ENCODE results near the gene TRMT10C.
"Not testable (repeated sequence)": the region's sequence is repeated elsewhere in the genome, so short reads cannot be mapped to it uniquely, and the experiment has no call there.

TRMT10C gene

DNA sequence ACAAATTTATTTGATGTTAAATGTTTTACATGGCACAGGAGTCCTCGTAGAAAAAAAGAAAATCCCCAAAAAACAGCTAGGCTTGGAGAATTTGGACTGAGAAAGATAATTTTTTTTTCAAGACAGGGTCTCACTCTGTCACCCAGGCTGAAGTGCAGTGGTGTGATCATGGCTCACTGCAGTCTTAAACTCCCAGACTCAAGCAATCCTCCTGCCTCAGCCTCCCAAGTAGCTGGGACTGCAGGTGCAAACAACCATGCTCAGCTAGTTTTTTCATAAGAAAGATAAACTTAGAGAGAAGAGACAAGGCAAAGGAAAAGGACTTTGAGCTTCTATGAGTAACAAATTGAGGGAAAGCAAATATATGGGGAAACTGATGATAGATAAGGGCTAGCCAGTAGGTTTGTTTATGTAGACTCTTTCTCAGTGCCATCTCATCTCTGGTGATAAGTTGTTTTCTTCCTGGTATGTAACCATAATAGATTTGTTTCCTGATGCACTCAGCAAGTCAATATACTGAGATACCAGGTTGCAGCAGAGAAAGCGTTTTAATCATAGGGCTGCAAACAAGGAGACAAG is 13.1 kb upstream of the TRMT10C start:
- no peak for DNase-seq (ENCODE audit: low read depth in 3 of 3, low spot score in 1 of 3)

DNA sequence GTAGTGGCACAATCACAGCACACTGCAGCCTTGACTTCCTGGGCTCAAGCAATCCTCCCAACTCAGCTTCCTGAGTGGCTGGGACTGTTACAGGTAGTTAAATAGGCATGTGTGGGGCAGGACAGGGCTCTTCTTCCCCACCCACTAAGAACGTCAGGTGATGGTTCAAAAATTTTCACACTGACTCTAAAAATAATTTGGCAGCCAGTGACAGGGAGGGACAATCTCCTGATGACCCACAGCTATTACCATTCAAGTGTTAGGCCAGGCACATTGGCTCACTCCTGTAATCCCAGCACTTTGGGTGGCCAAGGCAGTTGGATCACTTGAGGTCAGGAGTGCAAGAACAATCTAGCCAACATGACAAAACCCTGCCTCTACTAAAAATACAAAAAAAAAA is 12.2 kb upstream of the TRMT10C start:
- no peak for DNase-seq (ENCODE audit: low read depth in 3 of 3, low spot score in 1 of 3)

DNA sequence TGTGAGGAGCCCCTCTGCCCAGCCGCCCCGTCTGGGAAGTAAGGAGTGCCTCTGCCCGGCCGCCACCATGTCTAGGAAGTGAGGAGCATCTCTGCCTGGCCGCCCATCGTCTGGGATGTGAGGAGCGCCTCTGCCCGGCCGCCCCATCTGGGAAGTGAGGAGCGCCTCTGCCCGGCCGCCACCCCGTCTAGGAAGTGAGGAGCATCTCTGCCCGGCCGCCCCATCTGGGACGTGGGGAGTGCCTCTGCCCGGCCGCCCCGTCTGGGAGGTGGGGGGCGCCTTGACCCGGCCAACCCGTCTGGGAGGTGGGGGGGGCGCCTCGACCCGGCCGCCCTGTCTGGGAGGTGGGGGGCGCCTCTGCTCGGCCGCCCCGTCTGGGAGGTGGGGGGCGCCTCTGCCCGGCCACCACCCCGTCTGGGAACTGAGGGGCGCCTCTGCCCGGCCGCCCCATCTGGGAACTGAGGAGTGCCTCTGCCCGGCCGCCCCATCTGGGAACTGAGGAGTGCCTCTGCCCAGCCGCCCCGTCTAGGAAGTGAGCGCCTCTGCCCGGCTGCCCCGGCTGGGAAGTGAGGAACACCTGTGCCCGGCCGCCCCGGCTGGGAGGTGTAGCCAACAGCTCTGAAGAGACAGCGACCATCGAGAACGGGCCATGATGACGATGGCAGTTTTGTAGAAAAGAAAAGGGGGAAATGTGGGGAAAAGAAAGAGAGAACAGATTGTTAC is 10.1 kb upstream of the TRMT10C start:
- DNase-seq (ENCODE audit: low read depth in 3 of 3, low spot score in 1 of 3), result not testable (repeated sequence)

DNA sequence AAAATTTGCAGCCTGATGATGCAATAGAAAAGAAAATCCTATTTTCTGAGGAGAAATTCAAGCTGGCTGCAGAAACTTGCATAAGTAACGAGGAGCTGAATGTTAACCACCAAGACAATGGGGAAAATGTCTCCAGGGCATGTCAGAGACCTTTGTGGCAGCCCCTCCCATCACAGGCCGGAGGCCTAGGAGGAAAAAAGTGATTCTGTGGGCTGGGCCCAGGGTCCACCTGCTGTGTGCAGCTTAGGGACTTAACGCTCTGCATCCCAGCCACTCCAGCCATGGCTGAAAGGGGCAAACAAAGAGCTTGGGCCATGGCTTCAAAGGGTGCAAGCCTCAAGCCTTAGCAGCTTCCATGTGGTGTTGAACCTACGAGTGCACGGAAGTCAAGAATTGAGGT is 8.3 kb upstream of the TRMT10C start:
- not testable (repeated sequence) for DNase-seq (ENCODE audit: low read depth in 3 of 3, low spot score in 1 of 3)

DNA sequence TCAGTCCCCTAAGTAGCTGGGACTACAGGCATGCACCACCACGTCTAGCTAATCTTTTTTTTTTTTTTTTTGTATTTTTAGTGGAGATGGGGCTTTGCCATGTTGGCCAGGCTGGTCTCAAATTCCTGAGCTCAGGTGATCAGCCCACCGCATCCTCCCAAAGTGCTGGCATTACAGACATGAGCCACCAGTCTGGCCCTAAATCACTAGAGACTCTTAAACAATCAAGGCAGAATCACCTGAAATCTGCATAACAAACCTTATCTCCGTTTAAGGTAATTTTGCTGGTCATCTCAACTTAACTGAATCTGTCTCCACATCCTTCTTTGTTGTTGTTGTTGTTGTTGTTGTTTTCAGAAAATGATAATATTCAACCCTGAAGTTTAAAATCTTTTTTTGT is 5.6 kb upstream of the TRMT10C start:
- DNase-seq (ENCODE audit: low read depth in 3 of 3, low spot score in 1 of 3), result no peak

DNA sequence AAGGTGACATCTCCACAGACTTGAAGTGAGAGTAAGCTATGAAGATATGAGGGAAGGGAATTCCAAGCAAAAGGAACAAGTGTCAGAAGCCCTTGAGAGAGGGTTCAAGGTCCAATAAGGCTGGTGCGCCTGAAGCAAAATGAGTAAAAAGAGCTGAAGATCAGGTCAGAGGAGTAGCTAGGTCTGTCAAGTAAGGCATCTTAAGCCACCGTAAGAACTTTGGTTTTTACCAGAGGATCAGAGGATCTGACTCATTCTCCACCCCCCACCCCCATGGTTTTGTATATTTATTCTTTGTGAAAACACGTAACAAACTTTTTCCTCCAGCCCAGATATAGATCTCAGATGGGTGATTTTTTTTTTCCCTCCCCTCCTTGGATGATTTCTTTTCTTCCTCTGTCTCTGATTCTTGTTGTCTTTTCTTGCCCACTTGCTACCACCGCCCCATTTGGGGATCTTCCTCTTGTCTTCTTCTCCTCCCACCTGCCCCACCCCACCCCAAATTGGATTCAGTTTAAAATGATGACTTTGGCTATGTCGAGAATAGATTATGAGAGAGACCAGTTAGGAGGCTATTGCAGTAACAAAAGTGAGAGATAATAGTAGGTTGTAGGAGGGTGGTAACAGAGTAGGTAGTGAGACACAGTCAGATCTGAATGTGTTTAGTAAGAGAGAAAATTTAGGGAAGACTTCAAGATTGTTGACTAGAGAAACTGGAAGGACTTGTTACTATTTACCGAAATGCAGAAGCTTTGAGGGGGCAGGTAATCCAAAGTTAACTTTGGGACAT is 6.1 kb downstream of the TRMT10C start:
- DNase-seq (ENCODE audit: low read depth in 3 of 3, low spot score in 1 of 3), result no peak

DNA sequence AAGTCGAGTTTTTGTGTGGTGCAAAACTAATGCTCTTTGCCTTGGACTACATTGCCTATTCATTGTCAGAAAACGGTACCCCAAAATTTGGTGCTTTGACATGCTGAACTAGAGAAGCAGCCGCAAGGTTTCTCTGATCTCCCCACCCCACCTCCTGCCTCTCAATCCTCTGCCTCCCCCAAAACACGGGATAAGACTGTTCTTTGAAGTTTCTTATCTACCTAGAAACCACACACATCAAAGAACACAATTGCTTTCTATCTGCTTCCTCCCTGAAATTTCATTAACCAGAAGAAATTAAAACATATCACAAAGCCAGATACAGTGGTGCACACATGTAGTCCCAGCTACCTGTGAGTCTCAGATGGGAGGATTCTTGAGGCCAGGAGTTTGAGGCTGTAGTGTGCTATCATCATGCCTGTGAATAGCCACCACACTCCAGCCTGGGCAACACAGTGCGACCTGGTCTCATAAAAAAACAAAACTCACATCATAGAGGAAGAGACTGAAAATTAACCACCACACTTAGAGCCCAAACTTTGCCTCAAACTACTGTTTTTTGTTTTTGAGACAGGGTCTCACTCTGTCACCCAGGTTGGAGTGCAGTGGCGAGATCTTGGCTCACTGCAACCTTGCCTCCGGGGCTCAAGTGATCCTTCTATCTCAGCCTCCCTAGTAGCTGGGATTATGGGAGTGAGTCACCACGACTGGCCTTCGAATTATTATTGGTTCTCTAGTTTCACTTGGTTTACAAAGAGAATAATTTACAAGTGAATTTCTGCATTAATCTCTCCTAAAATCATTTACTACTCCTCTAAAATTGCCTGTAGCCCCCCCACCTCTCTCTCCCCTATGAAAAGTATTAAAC is 9.6 kb downstream of the TRMT10C start:
- DNase-seq (ENCODE audit: low read depth in 3 of 3, low spot score in 1 of 3), result no peak

DNA sequence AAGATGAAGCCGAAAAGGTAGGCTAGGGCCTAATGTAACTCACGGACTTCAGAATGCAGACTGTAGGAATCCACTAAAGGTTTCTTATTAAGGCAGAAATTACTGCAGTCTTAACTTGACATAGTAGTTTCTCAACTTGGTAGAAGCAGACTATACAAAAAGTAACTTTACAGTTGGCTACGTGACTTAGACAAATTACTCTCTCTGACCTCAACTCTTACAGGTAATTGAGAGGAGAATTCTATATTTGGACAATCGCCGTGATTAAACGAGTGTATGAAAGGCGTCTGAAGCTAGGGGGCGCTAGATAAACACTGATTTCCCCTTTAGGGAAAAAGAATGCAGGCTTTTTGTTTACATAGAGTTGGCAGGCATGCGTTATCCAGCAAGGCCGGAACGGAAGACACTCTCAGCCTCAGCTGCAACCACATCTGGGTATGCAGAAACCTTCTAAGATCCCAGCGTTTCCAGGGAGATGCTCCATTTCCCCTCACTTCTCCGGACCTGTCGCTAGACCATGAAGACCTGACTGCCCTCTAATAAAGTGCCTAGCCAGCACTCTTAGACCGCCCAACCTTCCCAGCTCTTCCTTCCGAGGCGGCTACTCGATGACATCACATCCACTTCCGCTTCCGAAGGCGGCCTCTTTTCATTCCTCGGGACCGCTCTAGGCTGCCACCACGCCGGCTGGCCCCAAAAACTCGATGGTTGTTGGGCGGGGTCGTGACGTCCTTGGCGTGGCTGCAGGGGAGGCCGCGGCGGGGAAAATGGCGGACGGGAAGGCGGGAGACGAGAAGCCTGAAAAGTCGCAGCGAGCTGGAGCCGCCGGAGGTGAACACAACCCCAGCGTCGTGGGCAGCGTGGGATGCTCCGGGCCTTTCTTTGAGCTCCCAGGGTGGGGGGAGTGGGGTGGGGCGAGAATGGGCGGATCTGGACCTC is 12.1 kb downstream of the TRMT10C start, which contains the start of gene PCNP:
TSS of gene PCNP (plus strand) at position 732 of the 939 bp plus-strand sequence. CDS start at position 768, 36 bp downstream.
- peak; percentile 95 to 98 (median 96) for DNase-seq (ENCODE audit: low read depth in 3 of 3, low spot score in 1 of 3)

DNA sequence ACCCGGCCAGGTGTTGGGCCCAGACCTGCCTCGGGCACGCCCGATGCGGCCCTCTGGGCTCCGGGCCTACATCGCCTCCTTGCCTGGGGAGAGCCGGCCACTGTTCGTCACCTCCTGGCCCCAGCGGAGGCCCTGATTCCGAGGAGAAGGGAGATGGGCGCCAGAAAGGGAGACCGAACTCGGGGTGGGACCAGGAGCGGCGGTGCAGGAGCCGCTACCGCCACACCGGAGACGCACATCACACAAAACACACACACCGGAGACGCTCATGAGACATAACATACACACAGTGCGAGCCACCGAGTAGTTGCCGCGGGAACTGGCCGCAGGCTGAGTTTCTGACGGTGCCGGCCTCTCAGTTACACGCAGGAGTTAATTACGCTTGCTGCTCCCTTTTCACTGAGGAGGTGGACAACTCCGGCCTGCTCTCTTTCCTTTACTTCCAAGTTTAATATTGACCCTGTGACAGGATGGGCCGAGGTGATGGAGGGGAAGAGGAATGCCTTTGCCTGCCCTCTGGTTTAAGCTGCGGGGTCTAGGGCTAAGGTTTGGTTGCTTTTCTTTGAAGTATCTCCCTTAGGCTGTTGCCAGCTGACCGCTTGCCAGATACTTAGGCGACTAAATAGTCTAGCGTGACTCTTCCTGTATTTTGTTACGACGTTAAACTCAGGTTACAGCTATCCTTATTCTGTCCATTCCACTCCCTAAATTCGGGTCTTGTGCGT is 12.9 kb downstream of the TRMT10C start:
- DNase-seq (ENCODE audit: low read depth in 3 of 3, low spot score in 1 of 3), result peak in 1 of 3 donors; percentile 30

DNA sequence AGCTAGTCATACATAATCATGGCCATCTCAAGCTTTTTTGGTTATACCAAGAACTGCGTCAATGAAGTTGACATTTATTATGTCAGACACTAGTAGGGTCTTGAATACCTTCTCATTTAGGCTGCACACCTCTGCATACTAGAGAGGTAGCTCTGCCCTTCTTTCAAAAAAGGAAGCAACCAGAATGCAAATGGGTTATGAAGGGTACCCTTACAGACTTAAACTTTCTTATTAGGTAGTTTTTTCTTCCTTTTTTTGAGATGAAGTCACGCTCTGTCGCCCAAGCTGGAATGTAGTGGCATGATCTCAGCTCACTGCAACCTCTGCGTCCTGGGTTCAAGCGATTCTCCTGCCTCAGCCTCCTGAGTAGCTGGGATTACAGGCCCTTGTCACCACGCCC is 15.6 kb downstream of the TRMT10C start:
- no peak for DNase-seq (ENCODE audit: low read depth in 3 of 3, low spot score in 1 of 3)

DNA sequence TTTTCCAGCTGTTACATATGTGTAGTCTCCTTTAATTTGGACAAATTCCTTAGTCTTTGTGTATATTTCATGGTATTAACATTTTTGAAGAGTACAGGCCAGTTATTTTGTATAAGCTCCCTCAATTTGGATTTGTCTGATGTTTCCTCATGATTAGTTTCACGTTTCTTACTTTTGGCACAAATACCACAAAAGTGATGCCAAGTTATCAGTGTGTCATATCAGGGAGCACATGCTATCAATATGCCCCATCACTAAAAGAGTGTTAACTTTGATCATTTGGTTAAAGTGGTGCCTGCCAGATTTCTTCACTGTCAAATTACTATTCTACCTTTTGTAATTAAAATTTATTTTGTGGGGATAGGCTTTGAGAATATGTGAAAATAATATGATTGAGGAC is 26.9 kb downstream of the TRMT10C start:
- no peak for DNase-seq (ENCODE audit: low read depth in 3 of 3, low spot score in 1 of 3)

DNA sequence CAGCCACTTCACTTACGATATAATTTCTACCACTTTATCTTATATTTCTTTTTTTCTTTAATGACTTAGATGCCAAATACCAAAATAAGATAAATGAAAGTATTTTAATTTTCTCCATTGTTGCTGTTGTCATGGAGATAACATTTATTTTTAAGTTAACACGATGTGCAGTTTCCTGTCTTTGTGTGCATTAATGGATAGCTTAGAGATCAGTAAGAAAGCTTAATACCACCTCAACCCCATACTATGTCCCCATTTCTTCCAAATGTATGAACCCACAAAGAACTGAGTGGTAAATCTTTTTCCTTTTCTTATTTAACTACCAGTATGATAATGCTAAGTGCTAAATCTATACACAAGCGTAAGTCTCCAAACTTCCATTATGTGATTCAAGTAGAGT is 29.4 kb downstream of the TRMT10C start:
- no peak for DNase-seq (ENCODE audit: low read depth in 3 of 3, low spot score in 1 of 3)

DNA sequence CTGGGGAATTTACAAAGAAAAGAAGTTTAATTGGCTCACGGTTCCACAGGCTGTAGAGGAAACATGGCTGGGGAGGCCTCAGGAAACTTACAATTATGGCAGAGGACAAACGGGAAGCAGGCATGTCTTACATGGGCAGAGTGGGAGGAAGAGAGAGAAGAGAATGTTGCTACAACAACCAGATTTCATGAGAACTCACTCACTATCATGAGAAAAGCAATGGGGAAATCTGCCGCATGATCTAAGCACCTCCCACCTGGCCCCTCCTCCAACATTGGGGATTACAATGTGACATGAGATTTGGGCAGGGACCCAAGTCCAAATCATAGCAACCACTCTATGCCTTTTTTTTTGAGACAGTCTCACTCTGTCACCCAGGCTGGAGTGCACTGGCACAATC is 41.1 kb downstream of the TRMT10C start:
- DNase-seq (ENCODE audit: low read depth in 3 of 3, low spot score in 1 of 3), result no peak

DNA sequence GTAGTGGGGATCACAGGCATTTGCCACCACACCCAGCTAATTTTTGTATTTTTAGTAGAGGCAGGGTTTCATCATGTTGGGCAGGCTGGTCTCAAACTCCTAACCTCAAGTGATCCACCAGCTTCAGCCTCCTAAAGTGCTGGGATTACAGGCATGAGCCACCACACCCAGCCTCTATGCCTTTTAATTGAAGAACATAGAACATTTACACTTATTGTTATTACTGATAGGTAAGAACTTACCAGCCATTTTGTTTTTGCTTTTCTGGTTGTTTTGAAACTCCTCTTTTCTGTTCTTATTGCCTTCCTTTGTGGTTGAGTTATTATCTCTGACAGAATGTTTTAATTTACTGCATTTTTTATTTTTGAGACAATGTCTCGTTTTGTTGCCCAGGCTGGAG is 41.5 kb downstream of the TRMT10C start:
- no peak for DNase-seq (ENCODE audit: low read depth in 3 of 3, low spot score in 1 of 3)

DNA sequence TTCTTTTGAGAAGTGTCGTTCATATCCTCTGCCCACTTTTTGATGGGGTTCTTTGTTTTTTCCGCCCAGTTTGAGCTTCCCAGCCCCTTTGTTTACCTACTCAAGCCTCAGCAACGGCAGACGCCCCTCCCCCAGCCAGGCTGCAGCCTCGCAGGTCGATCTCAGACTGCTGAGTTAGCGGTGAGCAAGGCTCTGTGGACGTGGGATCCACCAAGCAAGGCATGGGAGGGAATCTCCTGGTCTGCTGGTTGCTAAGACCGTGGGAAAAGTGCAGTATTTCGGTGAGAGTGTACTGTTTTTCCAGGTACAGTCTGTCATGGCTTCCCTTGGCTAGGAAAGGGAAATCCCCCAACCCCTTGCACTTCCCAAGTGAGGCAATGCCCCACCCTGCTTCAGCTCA is 43.7 kb downstream of the TRMT10C start:
- not testable (repeated sequence) for DNase-seq (ENCODE audit: low read depth in 3 of 3, low spot score in 1 of 3)

DNA sequence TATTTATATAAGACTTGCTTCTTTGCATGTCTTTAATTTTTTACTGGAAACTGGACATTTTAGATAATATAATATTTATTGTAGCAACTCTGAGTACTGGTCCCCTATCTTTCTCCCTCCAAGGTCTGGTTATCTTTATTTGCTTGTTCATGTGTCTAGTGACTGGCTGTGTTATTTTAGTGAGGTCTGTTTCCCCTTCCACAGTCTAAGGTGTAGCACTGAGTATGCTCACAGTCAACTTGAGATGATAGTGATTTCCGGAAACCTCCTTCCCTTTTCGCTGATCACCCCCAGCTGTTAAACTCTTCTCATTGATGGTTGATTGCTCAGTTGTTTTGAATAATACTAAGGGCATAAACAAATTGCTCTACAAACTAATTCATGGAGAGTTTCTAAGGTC is 49.4 kb downstream of the TRMT10C start:
- no peak for DNase-seq (ENCODE audit: low read depth in 3 of 3, low spot score in 1 of 3)

DNA sequence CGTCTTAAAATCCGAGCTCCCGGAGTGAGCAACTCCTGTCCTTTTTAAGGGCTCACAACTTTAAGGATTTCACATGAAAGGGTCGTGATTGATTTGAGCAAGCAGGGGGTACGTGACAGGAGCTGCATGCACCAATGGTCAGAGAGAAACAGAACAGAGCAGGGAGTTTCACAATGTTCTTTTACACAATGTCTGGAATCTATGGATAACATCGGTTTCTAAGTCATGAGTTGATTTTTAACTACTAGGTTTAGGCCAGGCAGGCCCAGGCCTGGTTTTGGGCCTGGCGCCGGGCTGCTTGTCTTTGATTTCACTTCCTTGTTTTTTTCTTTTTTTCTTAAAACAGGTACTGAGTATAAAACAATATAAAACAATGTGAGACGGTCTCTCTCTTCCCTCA is 51.3 kb downstream of the TRMT10C start:
- DNase-seq (ENCODE audit: low read depth in 3 of 3, low spot score in 1 of 3), result not testable (repeated sequence)

DNA sequence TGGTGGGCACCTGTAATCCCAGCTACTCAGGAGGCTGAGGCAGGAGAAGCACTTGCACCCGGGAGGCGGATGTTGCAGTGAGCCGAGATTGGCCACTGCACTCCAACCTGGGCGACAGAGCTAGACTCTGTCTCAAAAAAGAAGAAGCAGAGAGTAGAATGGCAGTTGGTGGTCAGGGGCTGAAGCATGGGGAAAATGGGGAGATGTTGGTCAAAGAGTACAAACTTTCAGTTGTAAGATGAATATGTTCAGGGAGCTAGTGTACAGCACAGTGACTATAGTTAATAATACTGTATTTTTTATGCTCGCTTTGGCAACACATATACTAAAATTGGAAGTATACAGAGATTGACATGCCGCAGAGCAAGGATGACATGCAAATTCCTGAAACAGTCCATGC is 53.9 kb downstream of the TRMT10C start:
- no peak for DNase-seq (ENCODE audit: low read depth in 3 of 3, low spot score in 1 of 3)

Data from stimulated activated CD4-positive, alpha-beta T cell treated with anti-CD3 and anti-CD28 coated beads, TNF-alpha, amount 100 ng/mL, for 1 hour (primary cell).